HL-60 (cell line): ENCODE measurements around the gene HMCN2.

Source experiments
- DNase-seq, 2 experiments: peaks; one replicate each; pipeline ENCODE4 v3.0.0-alpha.2; 2010 to 2020; ENCODE audit warnings: low read depth in 1 of 2, low spot score in 1 of 2
- H3K27ac ChIP-seq: fragments of 250-450 bp; sonication (Bioruptor Pico); replicated peaks from 2 replicates; pipeline ENCODE4 v1.5.1; 2020; ENCODE audit warnings: mild to moderate bottlenecking, moderate library complexity
- H3K27me3 ChIP-seq: fragments of 250-450 bp; sonication (Bioruptor Pico); 2 replicates; pipeline ENCODE4 v1.5.1; 2021; ENCODE audit warnings: mild to moderate bottlenecking, moderate library complexity; ENCODE audit not compliant: insufficient read depth, poor library complexity, severe bottlenecking
- H3K4me3 ChIP-seq: replicated peaks from 2 replicates; pipeline ENCODE4 v1.5.1; 2011; ENCODE audit warnings: mild to moderate bottlenecking, control low read depth, low read length; ENCODE audit not compliant: insufficient read depth
- GABPA ChIP-seq: IDR thresholded peaks from 2 replicates; pipeline ENCODE4 v1.6.1; 2012; ENCODE audit warnings: low read depth
- POLR2AphosphoS5 ChIP-seq: IDR thresholded peaks from 2 replicates; pipeline ENCODE4 v1.6.1; 2012; ENCODE audit warnings: low read depth
- SPI1 ChIP-seq: IDR thresholded peaks from 2 replicates; pipeline ENCODE4 v1.6.1; 2012; ENCODE audit warnings: low read depth, mild to moderate bottlenecking, borderline replicate concordance
- TF ChIP-seq, protein P1 (sequence below): IDR thresholded peaks from 2 replicates; pipeline ENCODE4 v1.6.1; 2012; ENCODE audit warnings: low read depth; ENCODE audit not compliant: insufficient replicate concordance
- TF ChIP-seq, protein P2 (sequence below): IDR thresholded peaks from one replicate; pipeline ENCODE4 v1.5.1; 2011; ENCODE audit warnings: low read length, control low read depth, inconsistent platforms; ENCODE audit not compliant: insufficient read depth

Gene HMCN2

DNA sequence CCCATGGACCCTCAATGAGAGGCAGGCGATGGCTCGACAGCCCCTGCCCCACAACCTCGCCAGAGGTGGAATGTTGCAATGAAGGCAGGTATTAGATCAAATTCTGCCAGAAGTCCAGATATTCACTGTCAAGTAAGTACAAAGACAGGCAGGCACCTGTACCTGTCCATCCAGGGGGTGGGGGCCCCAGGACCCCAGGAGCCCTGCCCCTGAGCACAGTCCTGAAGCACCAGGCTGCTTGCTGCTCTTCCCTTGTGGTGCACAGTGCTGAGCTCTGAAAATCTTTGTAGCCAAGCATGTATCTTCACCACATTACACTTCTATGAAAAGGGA, 26.2 kb upstream of the HMCN2 start:
- no peak for DNase-seq
- H3K27me3 ChIP-seq, result no peaks in the 10 kb centered on the region
- H3K27ac ChIP-seq, result no peak overlapping the region
- TF ChIP-seq, protein P1, sequence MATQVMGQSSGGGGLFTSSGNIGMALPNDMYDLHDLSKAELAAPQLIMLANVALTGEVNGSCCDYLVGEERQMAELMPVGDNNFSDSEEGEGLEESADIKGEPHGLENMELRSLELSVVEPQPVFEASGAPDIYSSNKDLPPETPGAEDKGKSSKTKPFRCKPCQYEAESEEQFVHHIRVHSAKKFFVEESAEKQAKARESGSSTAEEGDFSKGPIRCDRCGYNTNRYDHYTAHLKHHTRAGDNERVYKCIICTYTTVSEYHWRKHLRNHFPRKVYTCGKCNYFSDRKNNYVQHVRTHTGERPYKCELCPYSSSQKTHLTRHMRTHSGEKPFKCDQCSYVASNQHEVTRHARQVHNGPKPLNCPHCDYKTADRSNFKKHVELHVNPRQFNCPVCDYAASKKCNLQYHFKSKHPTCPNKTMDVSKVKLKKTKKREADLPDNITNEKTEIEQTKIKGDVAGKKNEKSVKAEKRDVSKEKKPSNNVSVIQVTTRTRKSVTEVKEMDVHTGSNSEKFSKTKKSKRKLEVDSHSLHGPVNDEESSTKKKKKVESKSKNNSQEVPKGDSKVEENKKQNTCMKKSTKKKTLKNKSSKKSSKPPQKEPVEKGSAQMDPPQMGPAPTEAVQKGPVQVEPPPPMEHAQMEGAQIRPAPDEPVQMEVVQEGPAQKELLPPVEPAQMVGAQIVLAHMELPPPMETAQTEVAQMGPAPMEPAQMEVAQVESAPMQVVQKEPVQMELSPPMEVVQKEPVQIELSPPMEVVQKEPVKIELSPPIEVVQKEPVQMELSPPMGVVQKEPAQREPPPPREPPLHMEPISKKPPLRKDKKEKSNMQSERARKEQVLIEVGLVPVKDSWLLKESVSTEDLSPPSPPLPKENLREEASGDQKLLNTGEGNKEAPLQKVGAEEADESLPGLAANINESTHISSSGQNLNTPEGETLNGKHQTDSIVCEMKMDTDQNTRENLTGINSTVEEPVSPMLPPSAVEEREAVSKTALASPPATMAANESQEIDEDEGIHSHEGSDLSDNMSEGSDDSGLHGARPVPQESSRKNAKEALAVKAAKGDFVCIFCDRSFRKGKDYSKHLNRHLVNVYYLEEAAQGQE, result no peak
- TF ChIP-seq, protein P2, sequence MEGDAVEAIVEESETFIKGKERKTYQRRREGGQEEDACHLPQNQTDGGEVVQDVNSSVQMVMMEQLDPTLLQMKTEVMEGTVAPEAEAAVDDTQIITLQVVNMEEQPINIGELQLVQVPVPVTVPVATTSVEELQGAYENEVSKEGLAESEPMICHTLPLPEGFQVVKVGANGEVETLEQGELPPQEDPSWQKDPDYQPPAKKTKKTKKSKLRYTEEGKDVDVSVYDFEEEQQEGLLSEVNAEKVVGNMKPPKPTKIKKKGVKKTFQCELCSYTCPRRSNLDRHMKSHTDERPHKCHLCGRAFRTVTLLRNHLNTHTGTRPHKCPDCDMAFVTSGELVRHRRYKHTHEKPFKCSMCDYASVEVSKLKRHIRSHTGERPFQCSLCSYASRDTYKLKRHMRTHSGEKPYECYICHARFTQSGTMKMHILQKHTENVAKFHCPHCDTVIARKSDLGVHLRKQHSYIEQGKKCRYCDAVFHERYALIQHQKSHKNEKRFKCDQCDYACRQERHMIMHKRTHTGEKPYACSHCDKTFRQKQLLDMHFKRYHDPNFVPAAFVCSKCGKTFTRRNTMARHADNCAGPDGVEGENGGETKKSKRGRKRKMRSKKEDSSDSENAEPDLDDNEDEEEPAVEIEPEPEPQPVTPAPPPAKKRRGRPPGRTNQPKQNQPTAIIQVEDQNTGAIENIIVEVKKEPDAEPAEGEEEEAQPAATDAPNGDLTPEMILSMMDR, result no peak
- TF ChIP-seq GABPA (no peak), SPI1 (no peak), POLR2AphosphoS5 (no peak)
- H3K4me3 ChIP-seq, result no peak overlapping the region

DNA sequence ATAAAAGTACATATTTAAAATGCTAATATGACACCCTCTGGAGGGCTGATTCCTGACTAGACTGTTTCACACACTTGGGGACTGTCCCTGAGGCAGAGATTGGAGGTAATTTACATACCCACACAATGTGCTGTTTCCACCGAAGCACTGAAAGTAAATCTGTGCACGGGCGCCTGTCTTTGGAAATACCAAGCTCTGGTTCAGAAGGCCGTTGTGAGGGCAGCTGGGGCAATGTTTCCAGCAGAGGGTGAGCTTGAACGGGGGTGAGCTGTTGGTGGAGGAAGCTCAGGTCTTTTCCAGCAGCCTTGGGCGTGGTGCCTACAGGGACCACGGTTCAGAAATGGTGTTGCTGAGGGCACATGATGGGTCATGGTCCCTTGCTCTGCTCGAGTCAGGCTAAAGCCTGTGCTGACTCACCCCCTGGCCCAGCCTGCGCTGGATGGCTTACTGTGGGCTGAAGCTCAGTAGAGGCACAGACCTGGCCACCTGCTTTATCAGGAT, 25.8 kb upstream of the HMCN2 start:
- no peak for DNase-seq
- Histone ChIP-seq H3K4me3 (no peak overlapping the region), H3K27me3 (no peaks in the 10 kb centered on the region), H3K27ac (no peak overlapping the region)
- TF ChIP-seq, protein P2, result no peak

DNA sequence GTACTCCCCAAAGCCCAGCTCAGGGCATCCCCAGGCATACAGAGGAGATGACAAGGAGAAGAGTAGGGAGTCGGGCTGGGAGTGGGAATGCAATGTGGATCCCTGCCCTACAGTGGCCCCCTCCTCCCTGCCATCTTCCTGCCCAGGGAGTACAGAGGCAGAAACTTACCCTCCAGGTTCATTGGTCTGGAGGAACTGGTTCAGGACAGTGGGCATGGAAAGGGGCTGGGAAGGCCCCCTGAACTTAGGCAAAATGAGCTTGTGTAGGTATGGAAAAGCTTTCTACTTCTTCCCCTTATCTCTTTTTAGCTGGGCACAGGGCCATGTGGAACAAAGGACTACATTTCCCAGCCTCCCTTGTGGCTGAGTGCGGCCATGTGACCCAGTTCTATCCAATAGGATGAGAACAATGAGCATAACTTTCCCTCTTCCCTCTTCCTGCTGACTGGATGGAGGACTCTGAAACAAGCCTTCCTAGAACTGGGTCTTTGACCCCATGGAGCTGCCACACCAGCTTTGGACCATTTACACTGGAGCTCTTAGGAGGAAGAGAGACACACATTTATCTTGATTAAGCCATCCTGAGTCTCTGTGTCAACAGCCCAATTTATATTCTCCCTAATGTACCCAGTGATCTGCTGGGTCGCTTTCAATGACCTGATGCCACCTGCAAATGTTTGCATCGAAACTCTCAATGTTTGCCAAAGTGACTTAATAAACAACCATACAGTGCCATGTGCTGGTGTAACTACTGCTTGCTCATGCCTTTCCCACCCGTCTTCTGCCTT, 25.0 kb upstream of the HMCN2 start:
- no peak for TF ChIP-seq POLR2AphosphoS5
- H3K4me3 ChIP-seq, result no peak overlapping the region
- no peak overlapping the region; the same call in 1 of the 2 replicates for H3K27ac ChIP-seq
- peak; percentile 57 to 87 for DNase-seq
- no peaks in the 10 kb centered on the region for H3K27me3 ChIP-seq

DNA sequence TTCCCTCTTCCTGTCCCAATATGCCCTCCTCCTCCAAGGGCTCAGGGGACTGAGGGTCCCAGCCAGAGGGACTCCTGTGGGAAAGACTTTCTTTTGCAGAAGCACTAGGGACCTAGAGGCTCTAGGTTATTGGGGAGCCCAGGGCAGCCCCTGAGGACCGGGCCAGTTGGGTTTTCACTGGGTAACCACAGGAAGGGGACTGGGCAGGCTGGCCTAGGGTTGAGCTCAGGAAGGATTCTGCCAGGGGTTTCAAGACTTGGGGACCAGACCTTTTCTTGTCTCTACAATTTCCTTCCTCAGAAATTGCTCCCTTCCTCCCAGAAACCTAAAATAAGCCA, 24.4 kb upstream of the HMCN2 start:
- no peaks in the 10 kb centered on the region for H3K27me3 ChIP-seq
- H3K27ac ChIP-seq, result no peak overlapping the region
- DNase-seq, result no peak
- no peak overlapping the region for H3K4me3 ChIP-seq
- TF ChIP-seq, protein P1, result no peak
- TF ChIP-seq GABPA (no peak), POLR2AphosphoS5 (no peak), SPI1 (no peak)
- TF ChIP-seq, protein P2, result no peak
